GM12875 (cell line): ENCODE results near the gene PEMT.

Experiments
- H3K4me3 ChIP-seq: one replicate; pipeline ENCODE4 v1.5.1; 2011; ENCODE audit warnings: low read depth, low read length, control low read depth
- TF ChIP-seq, protein P1 (sequence below): IDR thresholded peaks from 2 replicates; pipeline ENCODE4 v1.5.1; 2011; ENCODE audit warnings: low read depth, mild to moderate bottlenecking, control low read depth, inconsistent platforms, low read length, moderate library complexity, borderline replicate concordance; ENCODE audit not compliant: insufficient read depth

The PEMT gene

DNA sequence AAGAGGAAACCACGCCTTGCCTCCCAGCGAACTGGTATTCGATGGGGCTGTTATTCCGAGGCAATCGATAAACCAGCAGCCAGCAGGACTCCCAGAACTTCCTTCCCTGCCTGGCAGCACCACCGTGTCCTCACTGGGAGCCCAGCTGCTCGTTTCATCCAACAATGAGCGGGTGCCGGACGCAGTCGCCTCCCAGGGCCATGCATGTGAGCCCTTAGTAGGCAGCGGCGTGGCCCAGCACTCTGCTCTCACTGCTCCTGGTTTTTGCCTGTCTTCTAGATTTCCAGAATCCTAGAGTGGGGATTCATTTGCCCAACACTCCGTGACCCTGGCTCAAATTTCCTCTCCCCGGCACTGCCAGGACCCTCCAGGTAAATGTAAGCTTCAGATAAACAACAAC lies 66.2 kb downstream of the PEMT start:
- H3K4me3 ChIP-seq = no peak overlapping the region
- TF ChIP-seq, protein P1, sequence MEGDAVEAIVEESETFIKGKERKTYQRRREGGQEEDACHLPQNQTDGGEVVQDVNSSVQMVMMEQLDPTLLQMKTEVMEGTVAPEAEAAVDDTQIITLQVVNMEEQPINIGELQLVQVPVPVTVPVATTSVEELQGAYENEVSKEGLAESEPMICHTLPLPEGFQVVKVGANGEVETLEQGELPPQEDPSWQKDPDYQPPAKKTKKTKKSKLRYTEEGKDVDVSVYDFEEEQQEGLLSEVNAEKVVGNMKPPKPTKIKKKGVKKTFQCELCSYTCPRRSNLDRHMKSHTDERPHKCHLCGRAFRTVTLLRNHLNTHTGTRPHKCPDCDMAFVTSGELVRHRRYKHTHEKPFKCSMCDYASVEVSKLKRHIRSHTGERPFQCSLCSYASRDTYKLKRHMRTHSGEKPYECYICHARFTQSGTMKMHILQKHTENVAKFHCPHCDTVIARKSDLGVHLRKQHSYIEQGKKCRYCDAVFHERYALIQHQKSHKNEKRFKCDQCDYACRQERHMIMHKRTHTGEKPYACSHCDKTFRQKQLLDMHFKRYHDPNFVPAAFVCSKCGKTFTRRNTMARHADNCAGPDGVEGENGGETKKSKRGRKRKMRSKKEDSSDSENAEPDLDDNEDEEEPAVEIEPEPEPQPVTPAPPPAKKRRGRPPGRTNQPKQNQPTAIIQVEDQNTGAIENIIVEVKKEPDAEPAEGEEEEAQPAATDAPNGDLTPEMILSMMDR = no peak

- TF ChIP-seq, protein P1 = no peak
Observed at GRCh38 chr17:17523731-17524490, 67.6 kb downstream of the PEMT start.

DNA sequence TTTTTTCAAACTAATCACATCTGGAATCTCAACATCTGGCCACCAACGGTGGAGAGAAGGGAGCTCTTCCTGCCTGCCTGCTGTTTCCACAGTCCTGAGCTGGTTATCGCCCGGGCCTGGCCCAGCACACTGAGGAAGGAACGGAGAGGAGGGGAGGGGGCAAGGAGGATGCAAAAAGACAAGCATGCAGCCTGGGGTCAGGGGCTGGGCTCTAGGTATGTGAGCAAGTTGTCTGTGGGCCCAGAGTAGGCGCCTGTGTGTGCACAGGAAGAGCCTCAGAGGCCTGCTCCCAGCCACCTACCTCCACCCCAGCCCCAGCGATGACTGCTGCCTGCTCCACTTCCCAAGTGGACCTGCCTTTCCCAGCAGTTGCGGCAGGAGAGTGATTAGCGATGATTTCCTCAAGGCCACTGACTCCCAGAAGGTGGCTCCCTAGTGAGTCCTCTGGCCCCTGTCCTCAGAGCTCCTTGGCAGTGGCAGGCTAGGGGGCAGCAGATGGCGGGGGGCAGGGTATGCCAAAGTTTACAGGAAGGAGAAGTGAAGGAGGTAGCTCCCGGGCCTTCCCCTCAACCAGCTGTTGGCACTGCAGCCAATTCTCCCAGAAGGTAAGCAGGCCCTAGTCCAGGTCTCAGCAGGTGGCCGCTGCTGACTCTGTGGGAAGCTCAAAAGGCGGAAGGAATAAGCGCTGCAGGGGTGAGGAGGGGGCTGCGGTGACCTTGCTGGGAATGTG lies 68.3 kb downstream of the PEMT start:
- TF ChIP-seq, protein P1 = no peak
- no peak overlapping the region for H3K4me3 ChIP-seq

More at GRCh38 chr17:17523731-17524490, 67.6 kb downstream of the PEMT start:
- no peak overlapping the region for H3K4me3 ChIP-seq

GRCh38 chr17:17520599-17521232 lies 70.8 kb downstream of the PEMT start:
- TF ChIP-seq, protein P1 = no peak
- no peak overlapping the region for H3K4me3 ChIP-seq

- TF ChIP-seq, protein P1 = no peak
Observed at GRCh38 chr17:17519886-17520285, 71.6 kb downstream of the PEMT start.

GRCh38 chr17:17518951-17519350 lies 72.6 kb downstream of the PEMT start:
- TF ChIP-seq, protein P1 = no peak
- no peak overlapping the region for H3K4me3 ChIP-seq

More at GRCh38 chr17:17519886-17520285, 71.6 kb downstream of the PEMT start:
- no peak overlapping the region for H3K4me3 ChIP-seq

DNA sequence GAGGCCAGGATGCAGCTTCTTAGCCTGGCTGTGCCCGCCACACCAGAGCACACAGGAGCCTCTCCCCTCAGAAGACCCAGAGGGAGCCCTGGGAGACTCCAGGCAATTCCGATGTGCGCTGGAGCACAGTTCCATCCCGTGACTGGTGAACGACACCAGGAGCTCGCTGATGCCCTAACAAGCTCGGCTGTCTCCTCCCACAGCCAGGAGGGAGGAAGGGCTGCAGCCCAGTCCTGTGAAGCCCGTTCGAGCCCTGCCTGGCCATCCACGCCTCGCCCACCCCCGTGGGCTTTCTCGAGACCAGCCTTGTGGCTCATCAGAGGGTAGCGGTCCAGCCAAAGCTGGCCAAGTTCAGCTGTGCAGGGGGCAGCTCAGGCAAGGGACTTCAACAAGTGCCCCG lies 73.5 kb downstream of the PEMT start:
- TF ChIP-seq, protein P1 = no peak
- H3K4me3 ChIP-seq = no peak overlapping the region
